ENCODE results near the gene GAL3ST3. TPM values are rescaled to one million over a fixed set of nuclear protein-coding genes. Genes with fewer than 3 reads are reported as not detected.

Gene GAL3ST3
- polyA plus RNA-seq, 3 donors: 5.4 to 6.4 (median 6.1) TPM

- no peak for DNase-seq
Observed at GRCh38 chr11:66072081-66072480, 23.1 kb upstream of the GAL3ST3 start.

- DNase-seq: no peak
Observed at GRCh38 chr11:66071381-66071801, 22.4 kb upstream of the GAL3ST3 start.

DNA sequence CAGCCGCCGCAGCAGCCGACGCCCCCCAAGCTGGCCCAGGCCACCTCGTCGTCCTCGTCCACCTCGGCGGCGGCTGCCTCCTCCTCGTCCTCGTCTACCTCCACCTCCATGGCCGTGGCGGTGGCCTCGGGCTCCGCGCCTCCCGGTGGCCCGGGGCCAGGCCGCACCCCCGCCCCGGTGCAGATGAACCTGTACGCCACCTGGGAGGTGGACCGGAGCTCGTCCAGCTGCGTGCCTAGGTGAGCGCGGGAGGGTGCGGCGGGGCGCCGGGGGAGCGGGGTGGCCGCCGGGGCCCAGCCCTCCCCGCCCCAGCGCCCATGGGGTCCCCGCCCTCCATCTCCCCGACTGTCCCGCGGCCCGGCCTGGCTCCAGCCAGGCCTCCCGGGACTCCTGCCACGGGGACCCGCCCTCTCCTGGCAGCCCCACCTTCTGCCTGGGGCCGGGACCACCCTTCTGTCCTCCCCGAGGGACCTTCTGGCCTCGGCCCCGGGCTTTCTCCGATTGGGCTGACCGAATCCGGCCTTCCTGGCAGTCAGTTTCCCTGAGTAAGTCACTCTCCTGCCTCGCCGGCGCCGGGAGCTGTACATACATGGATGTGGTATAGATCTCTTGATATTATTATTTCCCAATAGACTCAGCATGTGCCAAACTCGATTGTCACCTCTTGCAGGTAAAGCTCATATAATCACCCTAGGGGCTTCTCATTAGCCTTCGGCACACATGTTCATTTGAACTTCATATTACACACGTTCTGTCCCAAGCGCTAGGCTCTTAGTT is 21.8 kb upstream of the GAL3ST3 start:
- no peak for DNase-seq

DNA sequence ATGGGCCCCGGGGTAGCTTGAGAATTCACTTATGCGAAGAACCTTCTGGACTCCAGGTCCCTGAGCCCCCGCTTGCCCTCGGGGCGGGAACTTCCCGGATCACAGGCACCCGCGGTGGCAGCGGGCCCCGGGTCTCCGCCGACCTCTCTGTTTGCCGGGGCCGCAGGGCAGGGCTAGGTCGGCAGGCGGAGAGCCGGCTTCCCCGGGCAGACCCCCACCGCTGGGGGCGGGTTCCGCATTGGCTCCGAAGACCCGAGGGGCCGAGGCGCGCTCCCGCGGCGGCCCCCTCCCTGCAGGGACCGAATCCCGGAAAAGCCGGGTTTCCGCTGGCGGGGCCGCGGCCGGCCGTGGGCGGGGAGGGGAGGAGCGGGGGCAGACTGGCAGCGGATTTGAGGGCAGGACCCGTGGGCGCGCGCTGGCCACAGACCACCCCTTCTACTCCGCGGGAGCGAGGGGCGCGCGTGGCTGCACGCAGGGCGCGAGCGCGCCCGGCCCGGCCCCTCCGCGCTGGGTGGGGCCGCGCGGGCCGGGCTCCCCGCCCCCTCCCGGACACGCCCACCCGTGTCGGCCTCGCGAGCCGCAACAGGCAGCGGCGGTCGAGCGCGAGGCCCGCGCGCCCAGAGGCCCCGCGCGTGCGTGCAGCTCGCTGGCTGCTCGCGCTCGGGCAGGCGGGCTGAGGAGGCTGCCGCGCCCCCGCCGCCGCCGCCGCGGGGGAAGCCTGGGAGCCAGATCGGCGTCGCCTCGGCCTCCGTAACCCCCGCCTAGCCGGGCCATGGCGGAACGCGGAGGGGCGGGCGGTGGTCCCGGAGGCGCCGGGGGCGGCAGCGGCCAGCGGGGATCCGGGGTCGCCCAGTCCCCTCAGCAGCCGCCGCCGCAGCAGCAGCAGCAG is 21.0 kb upstream of the GAL3ST3 start, which contains the start of gene PACS1:
PACS1 (plus strand) TSS at position 558 of the 889 bp plus-strand sequence; CDS start at position 773, 215 bp downstream.
- DNase-seq: no peak

- DNase-seq: no peak
Observed at GRCh38 chr11:66068923-66069714, 20.2 kb upstream of the GAL3ST3 start.

- peak; percentile 73 for DNase-seq
Observed at GRCh38 chr11:66068154-66068821, 19.3 kb upstream of the GAL3ST3 start.

GRCh38 chr11:66067640-66068039 is 18.7 kb upstream of the GAL3ST3 start:
- no peak for DNase-seq

DNA sequence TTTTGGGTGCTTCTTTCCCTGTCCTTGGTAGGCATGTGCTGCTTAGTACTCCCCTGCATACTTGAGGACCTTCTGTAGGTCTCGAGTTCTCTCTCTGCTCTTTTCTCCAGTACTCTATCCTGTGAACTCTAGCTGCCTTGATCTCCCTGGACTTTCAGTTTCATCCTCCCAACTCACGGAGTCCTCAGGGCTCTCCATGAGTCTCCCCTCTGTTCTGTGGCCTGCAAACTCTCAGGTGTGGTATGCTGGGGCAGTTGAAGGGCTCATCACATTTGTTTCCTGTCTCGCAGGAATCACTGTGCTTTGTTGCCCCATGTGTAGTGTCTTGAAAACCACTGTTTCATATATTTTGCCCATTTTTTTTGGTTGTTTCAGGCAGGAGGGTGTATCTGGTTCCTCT is 17.8 kb upstream of the GAL3ST3 start:
- DNase-seq: no peak

- no peak for DNase-seq
Observed at GRCh38 chr11:66064571-66064970, 15.6 kb upstream of the GAL3ST3 start.

GRCh38 chr11:66063900-66064299 is 14.9 kb upstream of the GAL3ST3 start:
- DNase-seq: no peak

GRCh38 chr11:66062408-66062807 is 13.4 kb upstream of the GAL3ST3 start:
- no peak for DNase-seq

DNA sequence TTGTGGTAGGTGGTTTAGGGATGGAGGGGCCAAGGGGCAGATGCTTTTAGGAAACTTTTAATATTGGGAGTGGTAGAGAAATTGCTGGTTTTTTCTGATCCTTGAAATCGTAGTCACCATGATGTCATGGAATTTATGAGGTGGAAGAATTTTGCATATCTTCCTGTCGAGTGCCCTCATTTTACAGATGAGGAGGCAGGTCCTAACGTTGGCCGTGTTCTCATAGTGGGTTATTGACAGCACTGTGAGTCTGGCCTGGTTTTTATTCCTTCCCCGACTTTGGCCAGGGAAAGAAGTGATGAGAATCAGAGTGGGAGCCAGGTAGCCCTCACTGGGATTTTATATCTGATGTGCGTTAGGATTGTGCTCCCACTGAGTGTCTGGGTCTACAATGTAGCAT is 12.3 kb upstream of the GAL3ST3 start:
- no peak for DNase-seq

DNA sequence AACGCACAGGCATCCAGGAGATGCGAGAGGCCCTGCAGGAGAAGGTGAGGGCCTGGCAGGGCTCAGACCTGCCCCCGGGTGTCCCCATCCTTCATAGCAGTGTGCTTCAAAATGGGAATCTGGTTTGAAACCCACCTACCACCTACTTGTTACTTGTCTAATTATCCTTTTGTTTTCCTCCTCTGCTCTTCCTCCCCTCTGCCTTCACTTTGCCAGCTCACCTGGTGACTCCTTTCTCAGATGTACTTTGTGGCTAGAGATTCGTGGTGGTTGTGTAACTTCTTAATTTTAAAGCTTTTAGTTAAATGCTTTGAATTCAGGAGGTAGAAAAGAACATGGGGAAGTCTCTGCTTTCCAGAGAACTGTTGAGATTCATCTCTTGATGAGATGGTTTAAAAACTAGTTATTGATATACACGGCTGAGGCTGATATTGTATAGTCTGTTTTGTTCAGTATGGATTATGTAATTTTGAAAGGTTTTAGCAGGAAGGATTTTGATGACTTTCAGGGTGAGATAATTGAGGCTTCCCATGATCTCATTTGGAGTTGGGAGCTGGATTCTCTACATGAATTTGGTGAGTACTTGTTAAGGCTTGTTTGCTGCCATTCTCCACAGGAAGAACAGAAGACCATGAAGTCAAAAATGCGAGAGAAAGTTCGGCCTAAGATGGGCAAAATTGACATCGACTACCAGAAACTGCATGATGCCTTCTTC is 11.2 kb upstream of the GAL3ST3 start:
- DNase-seq: no peak

GRCh38 chr11:66056501-66056900 is 7.5 kb upstream of the GAL3ST3 start:
- no peak for DNase-seq

DNA sequence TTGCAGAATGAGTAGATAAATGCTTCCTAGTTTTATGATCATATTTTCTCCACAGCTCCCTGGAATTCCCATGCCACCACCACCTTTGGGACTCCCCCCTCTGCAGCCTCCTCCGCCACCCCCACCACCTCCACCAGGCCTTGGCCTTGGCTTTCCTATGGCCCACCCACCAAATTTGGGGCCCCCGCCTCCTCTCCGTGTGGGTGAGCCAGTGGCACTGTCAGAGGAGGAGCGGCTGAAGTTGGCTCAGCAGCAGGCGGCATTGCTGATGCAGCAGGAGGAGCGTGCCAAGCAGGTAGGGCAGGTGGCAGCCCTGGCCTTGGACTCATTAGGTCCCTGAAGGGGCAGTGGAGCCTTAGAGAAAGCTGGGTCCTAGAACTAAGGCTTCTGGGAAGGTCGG is 6.1 kb upstream of the GAL3ST3 start:
- no peak for DNase-seq

GRCh38 chr11:66052664-66052982 is 3.7 kb upstream of the GAL3ST3 start:
- no peak for DNase-seq

DNA sequence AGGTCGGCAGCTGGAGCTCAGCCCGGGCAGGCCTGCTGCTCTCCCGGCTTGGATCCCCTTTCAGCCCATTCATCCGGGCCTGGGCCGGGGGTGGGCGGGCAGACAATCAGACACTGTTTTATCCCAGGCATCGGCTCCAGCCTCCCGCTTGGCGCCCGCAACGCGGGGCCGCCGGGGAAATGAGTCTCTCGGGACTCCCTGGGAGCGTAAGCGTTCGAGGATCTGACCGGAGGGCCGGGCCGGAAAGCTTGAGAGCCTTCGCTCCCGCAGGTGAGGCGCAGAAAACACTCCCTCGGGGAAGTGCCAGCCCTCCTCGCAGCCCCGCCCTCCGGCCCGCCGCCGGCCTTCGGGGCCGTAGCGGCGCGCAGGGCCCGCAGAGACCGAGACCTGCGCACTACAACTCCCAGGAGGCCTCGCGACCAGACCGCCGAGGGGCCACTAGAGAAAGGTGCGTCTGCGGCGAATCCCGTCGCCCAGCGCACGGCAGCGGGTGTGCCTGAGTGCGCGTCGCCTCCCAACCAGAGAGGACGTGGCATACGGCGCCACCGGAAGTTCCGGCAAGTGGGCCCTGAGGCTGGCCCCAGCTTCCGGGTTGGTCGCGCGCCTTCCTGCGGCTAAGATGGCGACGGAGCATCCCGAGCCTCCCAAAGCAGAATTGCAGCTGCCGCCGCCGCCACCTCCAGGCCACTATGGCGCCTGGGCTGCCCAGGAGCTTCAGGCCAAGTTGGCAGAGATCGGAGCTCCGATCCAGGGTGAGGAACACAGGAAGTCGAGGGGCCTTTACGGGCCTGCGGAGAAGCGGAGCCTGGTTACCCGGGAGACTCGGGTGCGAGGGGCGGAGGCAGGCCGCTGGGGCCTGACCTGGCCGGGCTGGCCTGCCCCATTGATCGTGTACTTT is 3.1 kb upstream of the GAL3ST3 start, which contains the start of gene SF3B2:
SF3B2 (plus strand) TSS at position 599 of the 898 bp plus-strand sequence; CDS start at position 620, 21 bp downstream.
- peak; percentile 98 for DNase-seq

- no peak for DNase-seq
Observed at GRCh38 chr11:66051371-66051765, 2.4 kb upstream of the GAL3ST3 start.

DNA sequence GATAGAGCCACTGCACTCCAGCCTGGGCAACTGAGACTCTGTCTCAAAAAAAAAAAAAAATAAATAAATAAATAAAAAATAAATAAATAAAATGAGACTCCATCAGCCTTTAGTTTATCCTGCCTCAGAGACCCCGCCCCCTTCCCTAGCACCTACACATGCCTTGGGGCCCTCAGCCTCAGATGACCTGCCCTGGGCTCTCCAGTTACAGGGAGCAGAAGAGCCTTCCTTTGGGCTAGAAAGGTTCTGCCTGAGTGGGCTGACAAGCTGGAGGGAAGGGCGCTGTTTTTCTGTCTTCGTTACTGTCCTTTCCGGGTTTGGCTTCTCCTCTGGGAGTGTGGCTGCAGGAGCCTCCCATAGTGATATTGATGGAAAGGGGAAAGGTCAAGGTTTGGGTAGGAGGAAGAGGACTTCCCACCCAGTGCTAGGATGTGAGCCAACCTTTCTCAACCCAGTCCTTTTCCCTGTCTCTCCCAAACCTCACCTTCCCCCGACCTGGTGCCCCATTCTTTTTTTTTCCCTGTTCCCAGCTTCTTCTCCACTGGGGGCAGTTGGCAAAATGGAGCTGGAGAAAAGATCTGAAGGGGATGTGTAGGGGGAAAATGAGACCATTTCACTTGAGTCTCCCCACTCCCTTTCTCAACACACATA is 1.7 kb upstream of the GAL3ST3 start:
- peak; percentile 21 for DNase-seq
